Activated naive CD8-positive, alpha-beta T cell treated with anti-CD3 and anti-CD28 coated beads, Interleukin-2, amount 50 U/mL, for 24 hours (primary cell): ENCODE data around the gene MPPE1.
"Not testable (repeated sequence)": the region's sequence is repeated elsewhere in the genome, so short reads cannot be mapped to it uniquely, and the experiment has no call there.

ENCODE experiments used
- ATAC-seq: fragments of 150-1000 bp; cut with Tn5 transposase; one replicate; pipeline ENCODE4 v1.10.0; 2021
- DNase-seq: peaks from one replicate; pipeline ENCODE4 v3.0.0; 2021
- H3K27ac Mint-ChIP-seq: one replicate; pipeline ENCODE4 v1.8.0; 2021; ENCODE audit warnings: mild to moderate bottlenecking, mixed read lengths
- H3K27me3 Mint-ChIP-seq: one replicate; pipeline ENCODE4 v1.8.0; 2021; ENCODE audit warnings: mixed read lengths
- H3K36me3 Mint-ChIP-seq: one replicate; pipeline ENCODE4 v1.8.0; 2021; ENCODE audit warnings: low read depth, mixed read lengths
- H3K4me1 Mint-ChIP-seq: one replicate; pipeline ENCODE4 v1.8.0; 2021; ENCODE audit warnings: mixed read lengths
- H3K4me3 Mint-ChIP-seq: one replicate; pipeline ENCODE4 v1.8.0; 2021; ENCODE audit warnings: mild to moderate bottlenecking, moderate library complexity, mixed read lengths
- H3K9me3 Mint-ChIP-seq: one replicate; pipeline ENCODE4 v1.8.0; 2021; ENCODE audit warnings: mixed read lengths

Gene MPPE1

GRCh38 chr18:11860594-11861450 lies 47.3 kb downstream of the MPPE1 start:
- no peak for ATAC-seq
- no peak for DNase-seq
- peaks cover 2% of the 10 kb centered on the region for H3K27me3 Mint-ChIP-seq
- no peak overlapping the region for H3K4me3 Mint-ChIP-seq
- no peak overlapping the region for H3K27ac Mint-ChIP-seq
- H3K4me1 Mint-ChIP-seq: peaks cover 13% of the 10 kb centered on the region
- H3K9me3 Mint-ChIP-seq: no peaks in the 10 kb centered on the region
- no peaks in the 10 kb centered on the region for H3K36me3 Mint-ChIP-seq

DNA sequence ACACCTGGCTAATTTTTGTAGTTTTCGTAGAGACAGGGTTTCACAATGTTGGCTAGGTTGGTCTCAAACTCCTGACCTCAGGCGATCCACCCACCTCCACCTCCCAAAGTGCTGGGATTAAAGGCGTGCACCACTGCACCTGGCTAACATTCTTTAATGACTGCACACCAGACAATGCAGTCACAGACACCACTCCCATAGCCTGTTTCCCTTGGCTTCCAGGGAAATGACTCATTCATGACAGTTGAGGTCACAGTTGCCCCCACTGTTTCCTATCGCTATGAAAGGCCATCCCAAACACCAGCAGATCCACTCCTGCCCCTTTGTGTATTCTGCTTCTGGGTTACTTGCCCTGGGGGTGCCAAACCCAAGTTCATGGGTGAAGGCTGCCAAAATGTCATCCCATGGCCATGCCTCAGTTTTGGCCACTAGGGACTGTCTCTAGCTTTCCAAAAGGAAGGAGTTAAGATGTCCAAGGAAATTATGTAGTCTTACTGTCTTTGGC lies 48.2 kb downstream of the MPPE1 start:
- H3K27ac Mint-ChIP-seq: peak overlapping the region; percentile 37
- H3K4me1 Mint-ChIP-seq: peaks cover 16% of the 10 kb centered on the region
- ATAC-seq (peak; percentile 77), DNase-seq (no peak)
- no peaks in the 10 kb centered on the region for H3K27me3 Mint-ChIP-seq
- H3K4me3 Mint-ChIP-seq: no peak overlapping the region
- no peaks in the 10 kb centered on the region for H3K36me3 Mint-ChIP-seq
- H3K9me3 Mint-ChIP-seq: no peaks in the 10 kb centered on the region

DNA sequence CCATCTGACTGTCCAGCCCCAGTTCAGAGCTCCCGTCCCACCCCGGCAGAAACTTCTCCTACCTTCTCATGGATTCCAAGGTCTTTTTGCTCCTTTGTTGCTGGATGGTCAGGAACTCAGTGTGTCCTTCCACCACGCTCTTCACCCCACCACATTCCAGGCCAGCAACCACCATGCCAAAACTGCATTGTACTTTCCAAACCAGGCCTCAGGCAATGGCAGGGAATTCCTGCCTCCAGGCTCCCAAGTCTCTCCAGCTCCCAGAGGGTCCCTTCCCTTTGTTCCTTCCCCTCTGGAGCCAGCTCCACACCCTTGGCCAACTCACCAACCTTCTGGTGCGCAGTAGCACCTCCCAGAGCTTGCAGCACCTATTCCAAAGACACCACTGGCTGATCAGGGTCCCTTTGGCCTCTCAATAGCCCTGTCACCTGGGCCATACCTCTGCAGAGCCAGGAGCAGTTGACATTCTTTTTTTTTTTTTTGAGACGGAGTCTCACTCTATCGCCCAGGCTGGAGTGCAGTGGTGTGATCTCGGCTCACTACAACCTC lies 48.8 kb downstream of the MPPE1 start:
- ATAC-seq (no peak), DNase-seq (no peak)
- H3K4me1 Mint-ChIP-seq: peaks cover 18% of the 10 kb centered on the region
- H3K4me3 Mint-ChIP-seq: no peak overlapping the region
- no peak overlapping the region for H3K27ac Mint-ChIP-seq
- H3K36me3 Mint-ChIP-seq: peaks cover 1% of the 10 kb centered on the region
- H3K9me3 Mint-ChIP-seq: no peaks in the 10 kb centered on the region
- no peaks in the 10 kb centered on the region for H3K27me3 Mint-ChIP-seq

DNA sequence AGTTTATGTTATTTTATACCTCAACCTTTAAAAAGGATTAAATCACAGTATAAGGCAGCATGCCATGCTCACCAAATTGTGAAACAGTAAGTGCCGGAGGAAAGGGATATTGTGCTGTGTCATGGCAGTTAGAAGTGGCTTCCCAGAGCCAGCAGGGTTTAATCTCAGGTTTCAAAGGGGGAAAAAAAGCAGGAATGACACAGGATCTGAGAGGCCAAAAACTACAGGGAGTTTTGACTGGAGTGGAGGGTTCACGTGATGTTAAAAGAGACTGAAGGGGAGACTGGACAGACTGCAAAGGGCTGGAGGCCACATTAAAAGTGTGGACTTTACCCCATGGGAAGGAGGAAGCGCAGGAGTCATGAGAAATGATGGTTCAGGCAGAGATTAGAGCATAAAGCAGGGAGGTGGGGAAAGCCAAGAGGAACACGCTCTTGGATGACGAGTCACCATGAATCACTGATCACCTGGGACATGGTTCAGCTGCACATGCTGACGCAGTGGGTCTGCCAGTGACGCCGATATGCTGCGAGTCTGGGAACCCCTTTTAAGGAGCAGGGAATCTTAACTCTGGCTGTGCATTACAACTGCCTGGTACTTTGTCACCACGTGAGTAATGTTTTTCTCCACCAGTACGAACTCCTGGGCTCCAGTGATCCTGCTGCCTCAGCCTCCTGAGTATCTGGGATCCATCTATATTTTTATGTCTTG lies 50.8 kb downstream of the MPPE1 start:
- Mint-ChIP-seq H3K27me3 (no peaks in the 10 kb centered on the region), H3K4me1 (peaks cover 35% of the 10 kb centered on the region), H3K4me3 (no peak overlapping the region), H3K9me3 (no peaks in the 10 kb centered on the region), H3K36me3 (peaks cover 3% of the 10 kb centered on the region), H3K27ac (no peak overlapping the region)
- DNase-seq (no peak), ATAC-seq (no peak)

- H3K27ac Mint-ChIP-seq, H3K9me3 Mint-ChIP-seq: not testable (repeated sequence)
Measured at GRCh38 chr18:11854554-11854953, 53.6 kb downstream of the MPPE1 start.

DNA sequence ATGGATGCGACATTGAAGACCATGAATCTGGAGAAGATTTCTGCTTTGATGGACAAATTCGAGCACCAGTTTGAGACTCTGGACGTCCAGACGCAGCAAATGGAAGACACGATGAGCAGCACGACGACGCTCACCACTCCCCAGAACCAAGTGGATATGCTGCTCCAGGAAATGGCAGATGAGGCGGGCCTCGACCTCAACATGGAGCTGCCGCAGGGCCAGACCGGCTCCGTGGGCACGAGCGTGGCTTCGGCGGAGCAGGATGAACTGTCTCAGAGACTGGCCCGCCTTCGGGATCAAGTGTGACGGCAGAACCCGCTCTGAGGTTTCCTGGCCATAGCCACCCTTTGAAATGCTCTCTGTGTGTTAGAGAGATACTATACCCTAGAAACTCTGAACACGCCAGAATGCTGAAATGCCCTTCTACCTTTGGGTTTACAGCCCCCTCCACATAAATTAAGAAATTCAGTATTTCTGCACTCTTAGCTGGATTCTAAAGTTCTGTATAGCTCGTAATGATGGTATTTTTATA lies 56.2 kb downstream of the MPPE1 start:
- DNase-seq (peak; percentile 50), ATAC-seq (peak; percentile 37)
- H3K4me3 Mint-ChIP-seq: peak overlapping the region; percentile 98
- peak overlapping the region; percentile 98 for H3K27ac Mint-ChIP-seq
- H3K4me1 Mint-ChIP-seq: peaks cover 51% of the 10 kb centered on the region
- H3K36me3 Mint-ChIP-seq: peaks cover 5% of the 10 kb centered on the region
- no peaks in the 10 kb centered on the region for H3K9me3 Mint-ChIP-seq
- H3K27me3 Mint-ChIP-seq: no peaks in the 10 kb centered on the region

More at GRCh38 chr18:11854554-11854953, 53.6 kb downstream of the MPPE1 start:
- H3K4me1 Mint-ChIP-seq: peaks cover 42% of the 10 kb centered on the region
- not testable (repeated sequence) for H3K4me3 Mint-ChIP-seq, DNase-seq, H3K27me3 Mint-ChIP-seq, ATAC-seq, H3K36me3 Mint-ChIP-seq

GRCh38 chr18:11851146-11851805 lies 56.8 kb downstream of the MPPE1 start, which contains the start of gene CHMP1B:
CHMP1B (plus strand) TSS chr18:11851413; CDS start chr18:11851512, 99 bp downstream.
- peaks cover 5% of the 10 kb centered on the region for H3K36me3 Mint-ChIP-seq
- no peaks in the 10 kb centered on the region for H3K27me3 Mint-ChIP-seq
- ATAC-seq (peak; percentile 92), DNase-seq (peak; percentile 98)
- peak within 1 kb of the TSS; percentile 98 for H3K4me3 Mint-ChIP-seq
- H3K27ac Mint-ChIP-seq: peak within 1 kb of the TSS; percentile 98
- H3K9me3 Mint-ChIP-seq: no peaks in the 10 kb centered on the region
- peaks cover 51% of the 10 kb centered on the region for H3K4me1 Mint-ChIP-seq

DNA sequence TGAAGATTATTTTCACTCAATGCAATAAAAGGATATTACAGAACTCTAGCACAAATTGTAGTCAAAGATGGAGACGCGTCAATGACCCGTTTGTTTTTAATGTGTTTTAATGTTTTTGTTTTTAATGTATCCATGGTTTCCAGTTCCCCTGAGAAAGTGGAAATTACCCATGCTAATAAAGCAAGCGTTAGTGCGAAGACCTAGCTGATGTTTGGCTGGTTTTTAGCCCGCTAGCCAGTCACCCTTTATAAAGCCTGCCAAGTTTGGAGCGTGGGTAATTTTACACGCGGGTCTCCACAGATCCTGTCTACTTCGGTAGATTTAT lies 57.3 kb downstream of the MPPE1 start:
- H3K27me3 Mint-ChIP-seq: no peaks in the 10 kb centered on the region
- H3K27ac Mint-ChIP-seq: peak overlapping the region; percentile 98
- peaks cover 51% of the 10 kb centered on the region for H3K4me1 Mint-ChIP-seq
- peak overlapping the region; percentile 98 for H3K4me3 Mint-ChIP-seq
- no peaks in the 10 kb centered on the region for H3K9me3 Mint-ChIP-seq
- ATAC-seq (peak; percentile 35), DNase-seq (no peak)
- H3K36me3 Mint-ChIP-seq: peaks cover 5% of the 10 kb centered on the region

DNA sequence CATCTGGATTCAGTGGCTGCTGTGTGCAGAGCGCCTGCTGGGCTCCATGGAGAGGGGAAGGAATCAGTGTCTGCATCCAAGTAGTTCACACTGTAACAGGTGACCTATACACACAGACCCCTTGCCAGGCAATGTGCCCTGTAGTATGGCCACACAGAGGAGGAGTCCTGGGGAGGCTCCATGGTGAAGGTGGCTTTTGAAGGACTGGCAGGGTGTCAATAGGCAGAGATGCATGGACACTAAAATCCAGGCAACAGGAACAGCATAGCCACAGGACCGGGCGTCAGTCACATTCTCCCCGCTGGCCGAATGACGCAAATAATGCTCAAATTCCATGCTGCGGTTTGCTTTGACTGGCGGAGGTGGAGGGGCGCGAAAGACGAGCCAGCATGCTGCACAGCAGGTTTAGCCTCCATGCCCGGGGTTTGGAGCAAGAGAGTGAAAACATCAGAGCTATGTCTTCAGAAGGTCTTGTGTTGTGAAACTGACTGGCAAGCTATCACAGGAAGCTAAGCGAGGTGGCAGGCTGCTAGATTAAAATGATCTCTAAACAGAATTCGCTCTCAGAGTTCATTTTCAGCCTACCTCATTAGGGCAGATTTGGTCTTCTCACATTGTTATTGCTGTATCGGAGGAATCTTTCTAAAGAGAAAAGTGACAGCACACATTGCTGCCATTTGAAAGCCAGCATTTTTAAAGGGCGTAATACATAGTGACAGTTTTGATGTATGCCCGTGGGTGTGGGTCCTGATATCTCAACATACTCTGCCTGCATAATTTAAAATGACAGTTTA lies 58.1 kb downstream of the MPPE1 start:
- DNase-seq: peak; percentile 59
- peaks cover 5% of the 10 kb centered on the region for H3K36me3 Mint-ChIP-seq
- no peaks in the 10 kb centered on the region for H3K27me3 Mint-ChIP-seq
- peak overlapping the region; percentile 98 for H3K4me3 Mint-ChIP-seq
- peak overlapping the region; percentile 98 for H3K27ac Mint-ChIP-seq
- peaks cover 47% of the 10 kb centered on the region for H3K4me1 Mint-ChIP-seq
- peak; percentile 45 for ATAC-seq
- no peaks in the 10 kb centered on the region for H3K9me3 Mint-ChIP-seq

DNA sequence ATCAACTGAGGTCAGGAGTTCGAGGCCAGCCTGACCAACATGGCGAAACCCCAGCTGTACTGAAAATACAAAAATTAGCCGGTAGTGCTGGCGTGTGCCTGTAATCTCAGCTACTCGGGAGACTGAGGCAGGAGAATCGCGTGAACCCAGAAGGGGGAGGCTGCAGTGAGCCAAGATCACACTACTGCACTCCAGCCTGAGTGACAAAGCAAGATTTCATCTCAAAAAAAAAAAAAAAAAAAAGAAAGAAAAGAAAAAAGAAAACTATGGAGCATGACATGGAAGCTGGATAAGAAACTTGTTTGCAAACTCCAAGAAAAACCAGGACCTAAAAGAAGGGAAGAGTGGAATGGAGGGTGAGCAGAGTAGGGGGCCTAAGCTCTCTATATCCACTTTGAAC lies 58.8 kb downstream of the MPPE1 start:
- Mint-ChIP-seq H3K27me3 (no peaks in the 10 kb centered on the region), H3K4me3 (no peak overlapping the region), H3K4me1 (peaks cover 45% of the 10 kb centered on the region), H3K27ac (no peak overlapping the region), H3K36me3 (peaks cover 4% of the 10 kb centered on the region), H3K9me3 (no peaks in the 10 kb centered on the region)
- DNase-seq: no peak
- no peak for ATAC-seq

- peaks cover 33% of the 10 kb centered on the region for H3K4me1 Mint-ChIP-seq
- H3K27ac Mint-ChIP-seq: no peak overlapping the region
- H3K4me3 Mint-ChIP-seq: no peak overlapping the region
- H3K36me3 Mint-ChIP-seq: peaks cover 2% of the 10 kb centered on the region
- DNase-seq (no peak), ATAC-seq (no peak)
- no peaks in the 10 kb centered on the region for H3K9me3 Mint-ChIP-seq
- H3K27me3 Mint-ChIP-seq: no peaks in the 10 kb centered on the region
Measured at GRCh38 chr18:11847811-11848210, 60.3 kb downstream of the MPPE1 start.

DNA sequence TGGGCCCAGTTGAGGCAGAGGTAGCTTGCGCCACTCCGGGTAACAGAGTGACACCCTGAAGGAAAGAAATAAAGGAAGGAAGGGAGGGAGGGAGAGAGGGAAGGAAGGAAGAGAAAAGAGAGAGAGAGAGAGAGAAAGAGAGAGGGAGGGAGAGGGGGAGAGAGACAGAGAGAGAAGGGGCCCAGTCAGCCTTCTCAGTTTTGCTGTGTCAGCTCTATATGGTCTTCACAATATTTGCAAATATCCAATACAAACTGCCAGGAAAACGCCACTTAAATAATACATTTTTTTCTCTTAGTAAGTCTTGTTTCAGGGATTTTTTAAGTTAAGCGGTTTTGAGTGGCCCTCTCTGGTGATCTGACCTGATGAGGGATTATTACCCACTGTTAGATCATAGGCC lies 62.5 kb downstream of the MPPE1 start:
- no peak for DNase-seq
- Mint-ChIP-seq H3K9me3 (no peaks in the 10 kb centered on the region), H3K27me3 (no peaks in the 10 kb centered on the region), H3K27ac (no peak overlapping the region), H3K4me1 (peaks cover 20% of the 10 kb centered on the region), H3K4me3 (no peak overlapping the region), H3K36me3 (no peaks in the 10 kb centered on the region)
- ATAC-seq: no peak

DNA sequence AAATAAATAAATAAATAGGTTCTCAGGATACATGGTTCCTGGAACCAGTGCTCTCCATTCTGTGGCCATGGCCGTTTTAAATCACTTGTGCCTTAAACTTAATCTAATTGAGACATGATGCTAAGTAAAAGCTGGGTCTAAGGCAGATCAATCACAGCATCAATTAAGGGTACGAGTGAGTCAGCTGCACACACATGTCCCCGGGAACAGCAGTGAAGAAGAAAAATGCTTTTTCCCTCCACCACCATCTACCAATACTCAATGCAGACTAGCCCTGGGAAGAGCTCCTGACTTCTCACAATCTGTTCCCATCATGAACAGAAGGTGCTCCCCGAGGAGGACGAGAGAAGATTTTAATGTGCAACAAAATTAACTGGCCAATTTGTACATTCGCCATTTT lies 63.7 kb downstream of the MPPE1 start:
- H3K9me3 Mint-ChIP-seq: no peaks in the 10 kb centered on the region
- H3K27me3 Mint-ChIP-seq: no peaks in the 10 kb centered on the region
- ATAC-seq (no peak), DNase-seq (no peak)
- H3K4me1 Mint-ChIP-seq: peaks cover 8% of the 10 kb centered on the region
- H3K36me3 Mint-ChIP-seq: no peaks in the 10 kb centered on the region
- no peak overlapping the region for H3K4me3 Mint-ChIP-seq
- H3K27ac Mint-ChIP-seq: no peak overlapping the region
